DMS 273 (cell line): Measurements from ENCODE around the gene FOXRED1.

Experiments
- DNase-seq: peaks from one replicate; lab custom pipeline; 2025; ENCODE audit not compliant: unreplicated experiment; lab: John Stamatoyannopoulos, UW

FOXRED1 gene

GRCh38 chr11:126311401-126312291 lies 42.7 kb downstream of the FOXRED1 start:
- no peak for DNase-seq

DNA sequence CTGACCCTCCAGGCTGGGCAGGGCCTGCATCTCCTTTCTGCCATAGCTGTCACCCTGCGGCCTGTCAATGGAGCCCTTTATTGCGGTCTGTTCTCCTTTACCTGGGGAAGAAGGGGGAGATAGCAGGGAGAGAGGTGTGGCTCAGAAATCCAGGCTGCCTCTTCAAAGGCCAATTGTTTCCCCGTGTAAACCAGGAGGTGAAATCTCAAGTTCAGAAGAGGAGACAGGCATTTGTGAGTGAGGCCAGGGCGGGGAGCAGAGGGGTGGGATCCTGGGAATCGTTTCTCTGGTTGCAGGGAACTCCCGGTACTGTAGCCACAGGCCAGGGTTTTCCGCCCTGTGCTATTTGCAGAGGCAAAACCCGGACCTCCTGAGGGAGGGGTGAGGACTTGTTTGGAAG lies 44.0 kb downstream of the FOXRED1 start:
- no peak for DNase-seq

- DNase-seq: no peak
Observed at GRCh38 chr11:126313826-126314225, 44.9 kb downstream of the FOXRED1 start.

DNA sequence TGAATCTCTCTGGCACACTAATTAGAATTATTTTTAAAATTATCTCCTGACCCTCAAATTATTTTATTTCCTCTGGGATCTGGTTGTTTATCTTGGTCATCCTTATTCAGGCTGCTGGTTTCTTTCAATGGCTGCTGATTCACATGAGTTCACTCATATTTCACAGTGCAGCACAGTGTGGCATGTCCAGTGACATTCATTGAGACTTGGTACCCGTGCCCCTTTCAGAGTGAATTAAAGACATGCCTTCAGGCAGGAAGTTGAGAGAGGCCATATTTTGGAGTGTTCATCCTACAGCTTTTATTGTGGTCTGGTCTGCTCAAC lies 48.4 kb downstream of the FOXRED1 start:
- no peak for DNase-seq

DNA sequence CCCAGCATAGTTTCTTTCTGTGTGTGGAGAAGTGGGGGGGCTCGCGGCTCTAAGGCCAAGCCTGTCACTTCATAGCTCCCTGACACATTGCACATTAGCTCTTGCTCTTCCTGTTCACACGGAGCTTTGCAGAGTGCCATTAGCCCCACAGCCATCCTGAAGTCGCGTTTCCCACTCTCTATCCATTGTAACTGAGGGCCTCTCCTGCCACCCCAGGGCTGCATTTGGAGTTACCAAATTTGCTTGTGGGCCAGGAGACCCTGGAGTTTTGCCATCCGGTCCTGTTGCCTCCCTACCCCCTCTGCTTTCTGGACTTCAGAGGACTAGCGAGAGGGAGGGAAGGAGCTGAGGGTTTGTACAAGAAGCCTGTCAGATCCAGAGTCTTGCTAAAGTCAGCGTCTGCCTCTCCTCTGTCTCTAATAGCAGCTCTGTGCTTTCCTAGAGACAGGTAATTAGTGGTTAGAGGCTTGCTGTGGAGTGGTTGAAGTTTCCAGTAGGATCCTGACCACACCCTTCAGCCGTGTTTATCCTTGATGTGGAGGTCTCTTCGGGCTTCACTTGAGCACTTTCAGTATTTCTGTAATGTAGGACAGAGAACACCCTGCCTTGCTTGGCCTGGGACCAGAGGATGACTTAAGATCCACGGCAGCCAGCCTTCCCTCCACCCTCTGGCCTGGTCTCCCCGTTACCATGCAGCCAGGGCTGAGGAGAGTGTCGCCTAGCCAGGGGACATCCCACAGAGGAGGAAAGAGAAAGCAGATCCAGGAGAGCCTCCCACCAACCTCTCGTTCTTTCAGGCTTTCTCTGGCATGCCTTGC lies 49.0 kb downstream of the FOXRED1 start:
- peak; percentile 45 for DNase-seq

DNA sequence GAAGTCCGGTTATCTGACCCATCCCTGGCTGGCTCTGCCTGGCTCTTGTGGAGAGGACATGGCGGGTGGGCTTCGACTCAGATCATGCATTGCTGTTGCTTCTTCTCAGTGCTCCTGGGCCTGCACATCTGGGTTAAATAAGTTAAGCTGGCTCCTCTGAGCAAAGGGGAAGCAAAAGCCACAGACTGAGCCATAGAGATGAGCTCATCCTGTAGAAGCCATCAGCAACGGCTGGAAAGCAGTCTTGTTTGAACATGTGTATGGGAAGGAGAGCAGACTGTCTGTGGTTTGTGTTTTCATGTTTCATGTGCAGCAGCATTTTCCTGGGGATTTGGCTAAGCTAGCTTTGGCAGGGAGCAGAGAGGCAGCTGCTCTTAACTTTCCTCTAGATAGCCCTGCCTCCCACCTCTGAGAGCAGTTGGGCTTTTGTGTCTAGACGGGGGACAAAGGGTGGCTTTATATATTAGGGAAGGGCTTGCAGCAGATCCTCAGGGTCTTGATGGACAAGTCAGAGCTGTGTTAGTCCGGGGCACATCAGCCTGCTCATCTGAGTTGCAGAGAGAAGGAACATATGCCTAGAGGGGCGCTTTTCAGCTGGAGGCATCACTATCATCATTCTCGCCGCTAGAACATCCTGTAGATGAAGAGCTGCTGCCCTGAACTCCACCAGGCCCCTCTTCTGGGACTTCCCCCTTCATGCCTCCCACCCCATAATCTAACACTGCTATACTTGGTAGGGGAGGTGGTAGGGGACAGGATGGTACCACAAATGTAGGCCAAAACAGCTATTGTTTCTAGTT lies 49.8 kb downstream of the FOXRED1 start:
- DNase-seq: peak; percentile 83

- no peak for DNase-seq
Observed at GRCh38 chr11:126319374-126319740, 50.4 kb downstream of the FOXRED1 start.

DNA sequence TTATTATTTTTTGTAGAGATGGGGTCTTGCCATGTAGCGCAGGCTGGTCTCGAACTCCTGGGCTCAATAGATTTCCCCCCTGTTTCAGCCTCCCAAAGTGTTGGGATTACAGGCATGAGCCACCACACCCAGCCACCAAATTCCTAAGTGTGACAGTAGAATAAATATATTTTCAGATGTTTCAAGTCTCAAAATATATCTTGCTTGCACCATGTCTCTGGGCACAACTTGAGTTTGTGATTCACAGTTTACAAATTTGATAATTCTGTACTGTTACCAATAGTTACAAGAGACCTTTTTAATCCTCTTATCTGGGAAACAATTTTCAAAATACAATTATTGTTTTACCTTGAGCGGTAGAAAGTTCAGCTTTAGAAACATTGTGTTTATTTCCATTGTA lies 54.0 kb downstream of the FOXRED1 start:
- DNase-seq: no peak

GRCh38 chr11:126327281-126328000 lies 58.5 kb downstream of the FOXRED1 start:
- DNase-seq: no peak
